GM23338 (cell line): ENCODE measurements around the gene DUSP19. TPM values are rescaled to one million over a fixed set of nuclear protein-coding genes. Genes with fewer than 3 reads are reported as not detected.

Experiments used
- ATAC-seq: fragments of 200-7000 bp; cut with Tn5 transposase; 3 replicates; pipeline ENCODE4 v1.9.1; 2020
- DNase-seq: peaks from one replicate; pipeline ENCODE4 v3.0.0-alpha.2; 2015; ENCODE audit warnings: low spot score
- H2AFZ ChIP-seq: fragments of 200-600 bp; sonication (generic); 2 replicates; pipeline ENCODE4 v1.8.0; 2016; ENCODE audit warnings: antibody characterized with exemption, mild to moderate bottlenecking, moderate library complexity
- H3F3A ChIP-seq: fragments of 200-600 bp; sonication (generic); replicated peaks from 2 replicates; pipeline ENCODE4 v1.8.0; 2017; ENCODE audit warnings: antibody characterized with exemption, mixed run types, low read depth
- H3K27ac ChIP-seq: fragments of 200-600 bp; sonication (generic); 2 replicates; pipeline ENCODE4 v1.6.1; 2016; ENCODE audit warnings: low read depth
- H3K27me3 ChIP-seq: fragments of 200-600 bp; sonication (generic); 2 replicates; pipeline ENCODE4 v1.8.0; 2016; ENCODE audit warnings: mild to moderate bottlenecking, mixed run types, moderate library complexity; ENCODE audit not compliant: insufficient read depth
- H3K36me3 ChIP-seq: fragments of 200-600 bp; sonication (generic); 2 replicates; pipeline ENCODE4 v1.8.0; 2016; ENCODE audit warnings: mild to moderate bottlenecking; ENCODE audit not compliant: insufficient read depth
- H3K4me1 ChIP-seq: fragments of 200-600 bp; sonication (generic); 2 replicates; pipeline ENCODE4 v1.8.0; 2016; ENCODE audit warnings: mild to moderate bottlenecking, moderate library complexity; ENCODE audit not compliant: insufficient read depth
- H3K4me2 ChIP-seq: fragments of 200-600 bp; sonication (generic); 2 replicates; pipeline ENCODE4 v1.7.1; 2017; ENCODE audit warnings: mixed run types
- H3K4me3 ChIP-seq: fragments of 200-600 bp; sonication (generic); 2 replicates; pipeline ENCODE4 v1.6.1; 2016; ENCODE audit warnings: mixed run types
- H3K79me2 ChIP-seq: fragments of 200-600 bp; sonication (generic); replicated peaks from 2 replicates; pipeline ENCODE4 v1.8.0; 2017; ENCODE audit warnings: mild to moderate bottlenecking; ENCODE audit not compliant: insufficient read depth
- H3K9me2 ChIP-seq: fragments of 200-600 bp; sonication (generic); 2 replicates; pipeline ENCODE4 v1.8.0; 2017; ENCODE audit not compliant: insufficient read depth
- H4K20me1 ChIP-seq: fragments of 200-600 bp; sonication (generic); replicated peaks from 2 replicates; pipeline ENCODE4 v1.8.0; 2017; ENCODE audit warnings: mild to moderate bottlenecking; ENCODE audit not compliant: insufficient read depth
- H3K27ac Mint-ChIP-seq: 2 replicates; pipeline ENCODE4 v1.8.0; 2020; ENCODE audit warnings: inconsistent platforms, mild to moderate bottlenecking, moderate library complexity, mixed read lengths
- H3K27me3 Mint-ChIP-seq: 3 replicates; pipeline ENCODE4 v1.8.0; 2022; ENCODE audit warnings: low read depth, mild to moderate bottlenecking, moderate library complexity, mixed read lengths, inconsistent platforms; ENCODE audit not compliant: insufficient read depth, poor library complexity
- H3K36me3 Mint-ChIP-seq: 3 replicates; pipeline ENCODE4 v1.8.0; 2021; ENCODE audit warnings: low read depth, mild to moderate bottlenecking, inconsistent platforms, moderate library complexity, mixed read lengths
- H3K4me1 Mint-ChIP-seq: 3 replicates; pipeline ENCODE4 v1.8.0; 2020; ENCODE audit warnings: mild to moderate bottlenecking, inconsistent platforms, mixed read lengths
- H3K4me3 Mint-ChIP-seq: 3 replicates; pipeline ENCODE4 v1.8.0; 2021; ENCODE audit warnings: moderate library complexity, mild to moderate bottlenecking, inconsistent platforms, mixed read lengths
- H3K9me3 Mint-ChIP-seq: 3 replicates; pipeline ENCODE4 v1.8.0; 2020; ENCODE audit warnings: moderate library complexity, mild to moderate bottlenecking, inconsistent platforms, mixed read lengths
- CREB1 ChIP-seq: fragments of 250-450 bp; sonication (Bioruptor Pico); IDR thresholded peaks from 2 replicates; pipeline ENCODE4 v1.5.0; 2020; ENCODE audit warnings: low read depth, mild to moderate bottlenecking, moderate library complexity
- CTCF ChIP-seq, 2 experiments: fragments of 200-600 bp in 1 of 2; sonication (generic) in 1 of 2; conservative IDR thresholded peaks; 2 replicates each; pipeline versions ENCODE4 v1.5.1 to v1.6.1; 2016 to 2017; ENCODE audit warnings: antibody characterized with exemption in 2 of 2, low read depth in 2 of 2, mild to moderate bottlenecking in 2 of 2, moderate library complexity in 1 of 2
- ETS1 ChIP-seq: IDR thresholded peaks from 2 replicates; pipeline ENCODE4 v1.6.1; 2016; ENCODE audit warnings: antibody characterized with exemption
- EZH2 ChIP-seq: fragments of 200-600 bp; sonication (generic); IDR thresholded peaks from one replicate; pipeline ENCODE4 v1.8.0; 2017; ENCODE audit warnings: antibody characterized with exemption, mild to moderate bottlenecking, low read depth; ENCODE audit not compliant: unreplicated experiment
- NANOG ChIP-seq: IDR thresholded peaks from 2 replicates; pipeline ENCODE4 v1.6.1; 2016; ENCODE audit warnings: antibody characterized with exemption, borderline replicate concordance
- POLR2AphosphoS5 ChIP-seq: IDR thresholded peaks from 2 replicates; pipeline ENCODE4 v1.6.1; 2016; ENCODE audit warnings: antibody characterized with exemption, low read depth
- STAT1 ChIP-seq: IDR thresholded peaks from one replicate; pipeline ENCODE4 v1.6.1; 2016; ENCODE audit warnings: antibody characterized with exemption; ENCODE audit not compliant: unreplicated experiment
- polyA plus RNA-seq: library from polyadenylated mRNA; unstranded; fragments of >200 nt; fragmentation: Nextera tagmentation; extraction: Ambion mirVana; gene quantifications from 2 replicates; pipeline ENCODE4 v1.2.1, GENCODE V29; 2016
- total RNA-seq: library from RNA; depleted of rRNA; stranded (reverse); fragments of >200 nt; shearing (Covaris generic); gene quantifications from 2 replicates; pipeline ENCODE4 v1.2.3, GENCODE V29; 2014
- TF ChIP-seq, protein P1 (sequence below): fragments of 250-450 bp; sonication (Bioruptor Pico); IDR thresholded peaks from 2 replicates; pipeline ENCODE4 v1.5.0; 2020; ENCODE audit warnings: mild to moderate bottlenecking, moderate library complexity

DUSP19 gene
- total and polyA plus RNA-seq, 2 experiments from 2014 or later: 1.9 to 2.8 TPM

- Histone ChIP-seq H2AFZ (no peak overlapping the region), H3F3A (no peaks in the 10 kb centered on the region), H3K36me3 (no peaks in the 10 kb centered on the region), H3K79me2 (no peaks in the 10 kb centered on the region), H3K9me2 (no peaks in the 10 kb centered on the region), H3K27ac (no peak overlapping the region), H4K20me1 (no peaks in the 10 kb centered on the region), H3K4me1 (no peaks in the 10 kb centered on the region), H3K4me3 (no peak overlapping the region), H3K27me3 (no peaks in the 10 kb centered on the region), H3K4me2 (no peak overlapping the region)
- Mint-ChIP-seq H3K36me3 (peaks cover 20% of the 10 kb centered on the region), H3K4me1 (0 out of 3 replicates have a peak, but pooled peaks cover 2% of the 10 kb centered on the region), H3K9me3 (peaks cover 20% of the 10 kb centered on the region), H3K27ac (no peak overlapping the region), H3K4me3 (no peak overlapping the region), H3K27me3 (peaks cover 4% of the 10 kb centered on the region)
- DNase-seq (no peak), ATAC-seq (no peak)
- TF ChIP-seq, protein P1, sequence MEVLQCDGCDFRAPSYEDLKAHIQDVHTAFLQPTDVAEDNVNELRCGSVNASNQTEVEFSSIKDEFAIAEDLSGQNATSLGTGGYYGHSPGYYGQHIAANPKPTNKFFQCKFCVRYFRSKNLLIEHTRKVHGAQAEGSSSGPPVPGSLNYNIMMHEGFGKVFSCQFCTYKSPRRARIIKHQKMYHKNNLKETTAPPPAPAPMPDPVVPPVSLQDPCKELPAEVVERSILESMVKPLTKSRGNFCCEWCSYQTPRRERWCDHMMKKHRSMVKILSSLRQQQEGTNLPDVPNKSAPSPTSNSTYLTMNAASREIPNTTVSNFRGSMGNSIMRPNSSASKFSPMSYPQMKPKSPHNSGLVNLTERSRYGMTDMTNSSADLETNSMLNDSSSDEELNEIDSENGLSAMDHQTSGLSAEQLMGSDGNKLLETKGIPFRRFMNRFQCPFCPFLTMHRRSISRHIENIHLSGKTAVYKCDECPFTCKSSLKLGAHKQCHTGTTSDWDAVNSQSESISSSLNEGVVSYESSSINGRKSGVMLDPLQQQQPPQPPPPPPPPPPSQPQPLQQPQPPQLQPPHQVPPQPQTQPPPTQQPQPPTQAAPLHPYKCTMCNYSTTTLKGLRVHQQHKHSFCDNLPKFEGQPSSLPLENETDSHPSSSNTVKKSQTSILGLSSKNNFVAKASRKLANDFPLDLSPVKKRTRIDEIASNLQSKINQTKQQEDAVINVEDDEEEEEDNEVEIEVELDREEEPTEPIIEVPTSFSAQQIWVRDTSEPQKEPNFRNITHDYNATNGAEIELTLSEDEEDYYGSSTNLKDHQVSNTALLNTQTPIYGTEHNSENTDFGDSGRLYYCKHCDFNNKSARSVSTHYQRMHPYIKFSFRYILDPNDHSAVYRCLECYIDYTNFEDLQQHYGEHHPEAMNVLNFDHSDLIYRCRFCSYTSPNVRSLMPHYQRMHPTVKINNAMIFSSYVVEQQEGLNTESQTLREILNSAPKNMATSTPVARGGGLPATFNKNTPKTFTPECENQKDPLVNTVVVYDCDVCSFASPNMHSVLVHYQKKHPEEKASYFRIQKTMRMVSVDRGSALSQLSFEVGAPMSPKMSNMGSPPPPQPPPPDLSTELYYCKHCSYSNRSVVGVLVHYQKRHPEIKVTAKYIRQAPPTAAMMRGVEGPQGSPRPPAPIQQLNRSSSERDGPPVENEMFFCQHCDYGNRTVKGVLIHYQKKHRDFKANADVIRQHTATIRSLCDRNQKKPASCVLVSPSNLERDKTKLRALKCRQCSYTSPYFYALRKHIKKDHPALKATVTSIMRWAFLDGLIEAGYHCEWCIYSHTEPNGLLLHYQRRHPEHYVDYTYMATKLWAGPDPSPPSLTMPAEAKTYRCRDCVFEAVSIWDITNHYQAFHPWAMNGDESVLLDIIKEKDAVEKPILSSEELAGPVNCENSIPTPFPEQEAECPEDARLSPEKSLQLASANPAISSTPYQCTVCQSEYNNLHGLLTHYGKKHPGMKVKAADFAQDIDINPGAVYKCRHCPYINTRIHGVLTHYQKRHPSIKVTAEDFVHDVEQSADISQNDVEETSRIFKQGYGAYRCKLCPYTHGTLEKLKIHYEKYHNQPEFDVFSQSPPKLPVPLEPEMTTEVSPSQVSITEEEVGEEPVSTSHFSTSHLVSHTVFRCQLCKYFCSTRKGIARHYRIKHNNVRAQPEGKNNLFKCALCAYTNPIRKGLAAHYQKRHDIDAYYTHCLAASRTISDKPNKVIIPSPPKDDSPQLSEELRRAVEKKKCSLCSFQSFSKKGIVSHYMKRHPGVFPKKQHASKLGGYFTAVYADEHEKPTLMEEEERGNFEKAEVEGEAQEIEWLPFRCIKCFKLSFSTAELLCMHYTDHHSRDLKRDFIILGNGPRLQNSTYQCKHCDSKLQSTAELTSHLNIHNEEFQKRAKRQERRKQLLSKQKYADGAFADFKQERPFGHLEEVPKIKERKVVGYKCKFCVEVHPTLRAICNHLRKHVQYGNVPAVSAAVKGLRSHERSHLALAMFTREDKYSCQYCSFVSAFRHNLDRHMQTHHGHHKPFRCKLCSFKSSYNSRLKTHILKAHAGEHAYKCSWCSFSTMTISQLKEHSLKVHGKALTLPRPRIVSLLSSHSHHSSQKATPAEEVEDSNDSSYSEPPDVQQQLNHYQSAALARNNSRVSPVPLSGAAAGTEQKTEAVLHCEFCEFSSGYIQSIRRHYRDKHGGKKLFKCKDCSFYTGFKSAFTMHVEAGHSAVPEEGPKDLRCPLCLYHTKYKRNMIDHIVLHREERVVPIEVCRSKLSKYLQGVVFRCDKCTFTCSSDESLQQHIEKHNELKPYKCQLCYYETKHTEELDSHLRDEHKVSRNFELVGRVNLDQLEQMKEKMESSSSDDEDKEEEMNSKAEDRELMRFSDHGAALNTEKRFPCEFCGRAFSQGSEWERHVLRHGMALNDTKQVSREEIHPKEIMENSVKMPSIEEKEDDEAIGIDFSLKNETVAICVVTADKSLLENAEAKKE (CRISPR knock-in tag): no peak
- TF ChIP-seq NANOG (no peak), STAT1 (no peak), POLR2AphosphoS5 (no peak), ETS1 (no peak), EZH2 (no peak), CTCF (conservative IDR thresholded peaks at IDR 0.05; ENCODE audit: low read depth in 2 of 2) (no peak), CREB1 (CRISPR knock-in tag) (no peak)
Measured at GRCh38 chr2:183072177-183072576, 6.4 kb upstream of the DUSP19 start.
